GM12878 (cell line): Measurements from ENCODE around the gene STARD3. TPM values are rescaled to one million over a fixed set of nuclear protein-coding genes. Genes with fewer than 3 reads are reported as not detected.

ENCODE experiments used
- ATAC-seq: fragments of 200-7000 bp; cut with Tn5 transposase; 3 replicates; pipeline ENCODE4 v1.9.1; 2020; ENCODE audit warnings: mild to moderate bottlenecking, moderate library complexity
- BruUV-seq: library from RNA; stranded (reverse); fragments of 400-500 nt; replicated peaks from 2 replicates; lab custom pipeline; 2021; lab: Mats Ljungman, UMichigan
- CTCF ChIA-PET: fragments of 300-600 bp; sonication (Branson Sonifier 250); formaldehyde crosslinking; extraction: SDS; loops from one replicate; lab custom pipeline; 2021; ENCODE audit warnings: inconsistent platforms; lab: Yijun Ruan, JAX
- POLR2A ChIA-PET: fragments of 350-600 bp; formaldehyde crosslinking; extraction: SDS; loops from one replicate; lab custom pipeline; 2021; ENCODE audit warnings: inconsistent platforms; lab: Charles Lee
- RAD21 ChIA-PET: fragments of 300-600 bp; sonication (Branson Sonifier 250); formaldehyde crosslinking; loops from one replicate; lab custom pipeline; 2023; ENCODE audit warnings: antibody characterized with exemption; ENCODE audit not compliant: unreplicated experiment; lab: Charles Lee
- SMC1A ChIA-PET: fragments of 300-600 bp; sonication (Branson Sonifier 250); formaldehyde crosslinking; loops from one replicate; lab custom pipeline; 2023; ENCODE audit not compliant: unreplicated experiment, uncharacterized antibody; lab: Charles Lee
- DNase-seq: peaks from one replicate; pipeline ENCODE4 v3.0.0-alpha.2; 2011; ENCODE audit warnings: low read depth, low spot score
- FAIRE-seq: peaks from 3 replicates; lab custom pipeline; 2011; peaks lifted over from hg19 to GRCh38; lab: Jason Lieb, UNC
- H2AFZ ChIP-seq: 2 replicates; pipeline ENCODE4 v1.6.0; 2011; ENCODE audit warnings: low read depth, low read length, control low read depth; ENCODE audit not compliant: control insufficient read depth
- H3K27ac ChIP-seq: 2 replicates; pipeline ENCODE4 v1.5.1; 2011; ENCODE audit warnings: control low read depth; ENCODE audit not compliant: control insufficient read depth, insufficient read depth
- H3K27me3 ChIP-seq, 2 experiments: replicated peaks in 1 of 2; 2 replicates each; pipeline versions ENCODE4 v1.6.0 to v1.6.1; 2011; ENCODE audit warnings: low read length in 1 of 2; ENCODE audit not compliant: control insufficient read depth in 2 of 2, insufficient read depth in 2 of 2
- H3K36me3 ChIP-seq, 2 experiments: 2 replicates each; pipeline ENCODE4 v1.5.1; 2011; ENCODE audit warnings: low read length in 1 of 2; ENCODE audit not compliant: control insufficient read depth in 2 of 2, insufficient read depth in 2 of 2
- H3K4me1 ChIP-seq: 2 replicates; pipeline ENCODE4 v1.6.1; 2011; ENCODE audit warnings: mild to moderate bottlenecking, low read length, moderate library complexity, mixed read lengths; ENCODE audit not compliant: control insufficient read depth, insufficient read depth
- H3K4me2 ChIP-seq: 2 replicates; pipeline ENCODE4 v1.6.0; 2011; ENCODE audit warnings: control low read depth; ENCODE audit not compliant: control insufficient read depth, insufficient read depth
- H3K4me3 ChIP-seq: fragments of 200-600 bp; sonication (generic); 2 replicates; pipeline ENCODE4 v1.5.1; 2016
- H3K79me2 ChIP-seq: 2 replicates; pipeline ENCODE4 v1.6.0; 2011; ENCODE audit warnings: low read length; ENCODE audit not compliant: control insufficient read depth, insufficient read depth
- H3K9ac ChIP-seq: 2 replicates; pipeline ENCODE4 v1.8.0; 2011; ENCODE audit warnings: low read length, control low read depth, mixed read lengths; ENCODE audit not compliant: control insufficient read depth, insufficient read depth
- H3K9me3 ChIP-seq: replicated peaks from 3 replicates; pipeline ENCODE4 v1.5.1; 2011; ENCODE audit warnings: mild to moderate bottlenecking, low read length; ENCODE audit not compliant: control insufficient read depth, insufficient read depth
- H4K20me1 ChIP-seq: 2 replicates; pipeline ENCODE4 v1.6.0; 2011; ENCODE audit not compliant: control insufficient read depth, insufficient read depth
- POLR2A ChIP-seq: IDR thresholded peaks from 2 replicates; pipeline ENCODE4 v1.6.1; 2011; ENCODE audit warnings: low read depth, mild to moderate bottlenecking, low read length
- SUPT20H ChIP-seq: IDR thresholded peaks from 2 replicates; pipeline ENCODE4 v1.6.1; 2011; ENCODE audit warnings: low read depth, mild to moderate bottlenecking, low read length, moderate library complexity, borderline replicate concordance; ENCODE audit not compliant: control insufficient read depth
- ZNF622 ChIP-seq: fragments of 450-650 bp; IDR thresholded peaks from 2 replicates; pipeline ENCODE4 v1.6.1; 2017; ENCODE audit warnings: mild to moderate bottlenecking, inconsistent platforms
- WGBS: methylation state at CpG from one replicate; pipeline ENCODE4 v1.1.6; 2016; ENCODE audit warnings: low lambda C conversion rate; ENCODE audit not compliant: insufficient replicate concordance, insufficient coverage; ENCODE audit errors: missing lambda C conversion rate; 5-methylcytosine and 5-hydroxymethylcytosine counted together
- in situ Hi-C: fragments of 300-500 bp; cut with MboI; formaldehyde crosslinking; loops from 9 replicates; pipeline ENCODE4 v1.14.3; 2018; ENCODE audit warnings: mixed read lengths
- intact Hi-C: fragments of 100-400 bp; cut with micrococcal nuclease; formaldehyde crosslinking; loops from one replicate; pipeline ENCODE4 v1.14.2; 2022; ENCODE audit not compliant: unreplicated experiment
- polyA plus RNA-seq, 11 experiments: library from polyadenylated mRNA; depleted of rRNA in 4 of 11; unstranded in 6 of 11; stranded (reverse) in 5 of 11; fragments of >200 nt; fragmentation: Nextera tagmentation in 4 of 11; fragmentation: Illumina TruSeq in 1 of 11; extraction: Ambion mirVana in 4 of 11; extraction: Trizol in 1 of 11; gene quantifications; 1 replicate in 1 of 11; 2 replicates in 10 of 11; pipeline versions ENCODE4 v1.2.1 to v1.2.3, GENCODE V29; 2011 to 2016; ENCODE audit warnings: inconsistent platforms in 2 of 11, missing spikeins in 2 of 11, low read depth in 1 of 11
- total RNA-seq, 4 experiments: library from RNA; depleted of rRNA in 3 of 4; stranded (reverse); fragments of >200 nt in 3 of 4; fragmentation: Illumina TruSeq in 1 of 4; extraction: Trizol in 1 of 4; gene quantifications; 2 replicates each; pipeline versions ENCODE4 v1.2.1 to v1.2.3, GENCODE V29; 2013 to 2021
- TF ChIP-seq, protein P1 (sequence below), 3 experiments: IDR thresholded peaks in 2 of 3; conservative IDR thresholded peaks in 1 of 3; 2 replicates each; pipeline ENCODE4 v1.5.1; 2011; ENCODE audit warnings: low read depth in 3 of 3, low read length in 3 of 3, mild to moderate bottlenecking in 3 of 3, control low read depth in 2 of 3, moderate library complexity in 2 of 3, inconsistent platforms in 1 of 3, mixed read lengths in 1 of 3; ENCODE audit not compliant: control insufficient read depth in 2 of 3, insufficient read depth in 1 of 3; ENCODE audit errors: extremely low read depth in 1 of 3
- TF ChIP-seq, protein P2 (sequence below): IDR thresholded peaks from 2 replicates; pipeline ENCODE4 v1.6.1; 2011; ENCODE audit warnings: low read depth, low read length, improper control_type of control experiment, borderline replicate concordance

Gene STARD3
- total and polyA plus RNA-seq, 10 of the 15 experiments (the other 5 are each of a cell fraction or from before 2014, with no cell fraction given): 0.08 to 62.7 (median 27.5) TPM

DNA sequence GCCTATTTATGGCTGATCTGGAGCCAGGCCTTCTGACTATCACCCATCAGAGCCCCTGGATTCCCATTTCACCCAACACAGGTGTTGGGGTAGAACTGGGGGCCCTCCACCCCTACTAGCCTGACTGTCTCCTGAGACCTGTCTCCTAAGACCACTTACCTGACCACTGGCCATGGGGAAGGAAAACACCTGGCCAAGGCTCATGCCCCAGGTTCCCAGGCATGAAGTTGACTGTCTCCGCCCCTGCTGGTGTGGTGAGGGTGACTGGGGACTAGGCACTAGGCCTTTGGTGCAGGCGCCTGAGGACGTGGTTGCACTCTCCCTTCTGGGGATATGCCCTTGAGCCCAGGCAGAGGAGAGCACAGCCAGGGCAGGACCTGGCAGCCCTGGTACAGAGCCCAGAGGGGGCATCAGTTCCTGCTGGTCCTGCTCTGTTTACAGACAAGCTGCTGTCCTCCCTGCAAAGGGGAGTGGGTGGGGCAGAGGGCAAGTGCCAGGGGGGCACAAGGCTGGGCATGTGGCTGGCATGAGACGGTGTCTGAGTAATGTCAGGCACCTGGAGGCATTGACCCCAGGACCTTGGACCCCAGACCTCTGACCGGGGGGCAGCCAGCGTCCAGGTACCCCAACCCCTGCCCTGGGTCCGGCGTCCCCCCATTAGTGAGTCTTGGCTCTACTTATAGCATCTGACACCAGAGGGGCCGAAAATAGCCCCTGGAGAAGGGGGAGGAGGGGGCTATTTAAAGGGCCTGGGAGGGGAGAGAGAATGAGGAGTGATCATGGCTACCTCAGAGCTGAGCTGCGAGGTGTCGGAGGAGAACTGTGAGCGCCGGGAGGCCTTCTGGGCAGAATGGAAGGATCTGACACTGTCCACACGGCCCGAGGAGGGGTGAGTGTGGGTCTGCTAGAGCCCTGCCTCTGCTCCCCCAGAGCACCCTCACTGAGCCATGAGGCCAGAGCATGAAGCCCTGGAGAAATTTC is 27.9 kb downstream of the STARD3 start, which contains the start of gene TCAP:
TSS of gene TCAP (plus strand) at position 769 of the 981 bp plus-strand sequence. CDS start at position 780, 11 bp downstream.
- SMC1A ChIA-PET: no interaction called here
- H3K27me3 ChIP-seq: peaks cover 4 to 6% of the 10 kb centered on the region in 2 experiments; a peak in 3 of 4 replicates
- FAIRE-seq: no peak
- H3K4me3 ChIP-seq: no peak within 1 kb of the TSS
- no peak within 1 kb of the TSS for H3K4me2 ChIP-seq
- POLR2A ChIA-PET: interaction anchor here (1.0 kb wide), 1 partner anchor 23 kb away, joined by 3 read pairs; the partner anchor contains the start of gene PGAP3
- intact Hi-C loops: no loop called here
- H2AFZ ChIP-seq: no peak within 1 kb of the TSS
- CTCF ChIA-PET: interaction anchor here (1.1 to 8.4 kb wide), 3 partner anchors 10 to 30 kb away, joined by 5 to 64 read pairs (median 10); no protein-coding TSS in a partner anchor
- no peaks in the 10 kb centered on the region for H3K9me3 ChIP-seq
- H3K9ac ChIP-seq: no peak within 1 kb of the TSS
- no peak within 1 kb of the TSS for H3K27ac ChIP-seq
- no peaks in the 10 kb centered on the region for H3K4me1 ChIP-seq
- TF ChIP-seq POLR2A: 0 out of 2 replicates have a peak, but pooled peaks have one; percentile 18
- TF ChIP-seq ZNF622: no peak
- no TSS peak for BruUV-seq
- no peak for ATAC-seq
- RAD21 ChIA-PET: no interaction called here
- WGBS: 59% methylated on average over 15 of the region's 15 CpGs
- no peaks in the 10 kb centered on the region for H3K79me2 ChIP-seq
- H3K36me3 ChIP-seq: peaks cover 5 to 16% of the 10 kb centered on the region in 2 experiments; a peak in 3 of 4 replicates
- in situ Hi-C loops: no loop called here
- no peaks in the 10 kb centered on the region; the same call in 1 of the 2 replicates for H4K20me1 ChIP-seq
- no peak for DNase-seq

DNA sequence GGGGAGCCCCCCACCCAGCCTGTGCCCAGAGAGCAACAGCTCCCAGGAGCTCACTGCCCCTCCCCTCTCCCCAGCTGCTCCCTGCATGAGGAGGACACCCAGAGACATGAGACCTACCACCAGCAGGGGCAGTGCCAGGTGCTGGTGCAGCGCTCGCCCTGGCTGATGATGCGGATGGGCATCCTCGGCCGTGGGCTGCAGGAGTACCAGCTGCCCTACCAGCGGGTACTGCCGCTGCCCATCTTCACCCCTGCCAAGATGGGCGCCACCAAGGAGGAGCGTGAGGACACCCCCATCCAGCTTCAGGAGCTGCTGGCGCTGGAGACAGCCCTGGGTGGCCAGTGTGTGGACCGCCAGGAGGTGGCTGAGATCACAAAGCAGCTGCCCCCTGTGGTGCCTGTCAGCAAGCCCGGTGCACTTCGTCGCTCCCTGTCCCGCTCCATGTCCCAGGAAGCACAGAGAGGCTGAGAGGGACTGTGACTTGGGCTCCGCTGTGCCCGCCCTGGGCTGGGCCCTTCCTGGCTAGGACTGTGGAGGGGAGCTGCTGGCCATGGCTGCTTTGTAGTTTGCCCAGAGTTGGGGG is 28.8 kb downstream of the STARD3 start:
- ChIA-PET CTCF (interaction anchor here (1.1 to 8.4 kb wide), 4 partner anchors 12 to 38 kb away, joined by 3 to 64 read pairs (median 4); no protein-coding TSS in a partner anchor), SMC1A (no interaction called here)

More for the DNA sequence above, 28.8 kb downstream of the STARD3 start:
- H3K9me3 ChIP-seq: no peaks in the 10 kb centered on the region
- peaks cover 4 to 6% of the 10 kb centered on the region in 2 experiments; a peak in 3 of 4 replicates for H3K27me3 ChIP-seq
- H3K4me3 ChIP-seq: no peak overlapping the region
- RAD21 ChIA-PET: no interaction called here
- BruUV-seq: no TSS peak
- H3K4me1 ChIP-seq: no peaks in the 10 kb centered on the region
- no peak overlapping the region for H3K9ac ChIP-seq
- intact Hi-C loops: no loop called here
- no peaks in the 10 kb centered on the region; the same call in 1 of the 2 replicates for H4K20me1 ChIP-seq
- ATAC-seq: peak; percentile 40
- H3K4me2 ChIP-seq: no peak overlapping the region
- no peak overlapping the region for H3K27ac ChIP-seq
- in situ Hi-C loops: no loop called here
- no peak for DNase-seq
- 52% methylated on average over 17 of the region's 17 CpGs for WGBS
- no peak for FAIRE-seq
- H3K36me3 ChIP-seq: peaks cover 0 to 11% of the 10 kb centered on the region in 2 experiments; a peak in 3 of 4 replicates
- no peaks in the 10 kb centered on the region for H3K79me2 ChIP-seq
- POLR2A ChIA-PET: interaction anchor here (1.0 kb wide), 1 partner anchor 22 kb away, joined by 3 read pairs; the partner anchor contains the start of gene PGAP3
- H2AFZ ChIP-seq: no peak overlapping the region
- TF ChIP-seq, protein P1, sequence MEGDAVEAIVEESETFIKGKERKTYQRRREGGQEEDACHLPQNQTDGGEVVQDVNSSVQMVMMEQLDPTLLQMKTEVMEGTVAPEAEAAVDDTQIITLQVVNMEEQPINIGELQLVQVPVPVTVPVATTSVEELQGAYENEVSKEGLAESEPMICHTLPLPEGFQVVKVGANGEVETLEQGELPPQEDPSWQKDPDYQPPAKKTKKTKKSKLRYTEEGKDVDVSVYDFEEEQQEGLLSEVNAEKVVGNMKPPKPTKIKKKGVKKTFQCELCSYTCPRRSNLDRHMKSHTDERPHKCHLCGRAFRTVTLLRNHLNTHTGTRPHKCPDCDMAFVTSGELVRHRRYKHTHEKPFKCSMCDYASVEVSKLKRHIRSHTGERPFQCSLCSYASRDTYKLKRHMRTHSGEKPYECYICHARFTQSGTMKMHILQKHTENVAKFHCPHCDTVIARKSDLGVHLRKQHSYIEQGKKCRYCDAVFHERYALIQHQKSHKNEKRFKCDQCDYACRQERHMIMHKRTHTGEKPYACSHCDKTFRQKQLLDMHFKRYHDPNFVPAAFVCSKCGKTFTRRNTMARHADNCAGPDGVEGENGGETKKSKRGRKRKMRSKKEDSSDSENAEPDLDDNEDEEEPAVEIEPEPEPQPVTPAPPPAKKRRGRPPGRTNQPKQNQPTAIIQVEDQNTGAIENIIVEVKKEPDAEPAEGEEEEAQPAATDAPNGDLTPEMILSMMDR (IDR thresholded peaks at IDR 0.05 in 2 of 3, conservative IDR thresholded peaks at IDR 0.05 in 1 of 3; ENCODE audit: control insufficient read depth in 2 of 3, extremely low read depth in 1 of 3, insufficient read depth in 1 of 3, low read depth in 3 of 3, low read length in 3 of 3): 0 out of 6 replicates have a peak, but pooled peaks of 1 of the 3 experiments have one; percentile 7
- TF ChIP-seq, protein P2, sequence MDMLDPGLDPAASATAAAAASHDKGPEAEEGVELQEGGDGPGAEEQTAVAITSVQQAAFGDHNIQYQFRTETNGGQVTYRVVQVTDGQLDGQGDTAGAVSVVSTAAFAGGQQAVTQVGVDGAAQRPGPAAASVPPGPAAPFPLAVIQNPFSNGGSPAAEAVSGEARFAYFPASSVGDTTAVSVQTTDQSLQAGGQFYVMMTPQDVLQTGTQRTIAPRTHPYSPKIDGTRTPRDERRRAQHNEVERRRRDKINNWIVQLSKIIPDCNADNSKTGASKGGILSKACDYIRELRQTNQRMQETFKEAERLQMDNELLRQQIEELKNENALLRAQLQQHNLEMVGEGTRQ: no peak
- no peak for TF ChIP-seq SUPT20H
- TF ChIP-seq, all 136 proteins: peak for 1
